SU-DHL-6 (cell line): Measurements from ENCODE around the gene FOXK1.

Experiments used
- EZH2phosphoT487 ChIP-seq: fragments of 200-600 bp; sonication (generic), shearing (Covaris generic); conservative IDR thresholded peaks from 2 replicates; pipeline ENCODE4 v1.6.1; 2018; ENCODE audit warnings: mild to moderate bottlenecking, antibody characterized with exemption, low read length, moderate library complexity, mixed read lengths
- TF ChIP-seq, protein P1 (sequence below): fragments of 200-600 bp; sonication (generic); IDR thresholded peaks from one replicate; pipeline ENCODE4 v1.5.1; 2017; ENCODE audit warnings: antibody characterized with exemption, mild to moderate bottlenecking, low read length, moderate library complexity; ENCODE audit not compliant: insufficient read depth, poor library complexity, severe bottlenecking

- TF ChIP-seq, protein P1, sequence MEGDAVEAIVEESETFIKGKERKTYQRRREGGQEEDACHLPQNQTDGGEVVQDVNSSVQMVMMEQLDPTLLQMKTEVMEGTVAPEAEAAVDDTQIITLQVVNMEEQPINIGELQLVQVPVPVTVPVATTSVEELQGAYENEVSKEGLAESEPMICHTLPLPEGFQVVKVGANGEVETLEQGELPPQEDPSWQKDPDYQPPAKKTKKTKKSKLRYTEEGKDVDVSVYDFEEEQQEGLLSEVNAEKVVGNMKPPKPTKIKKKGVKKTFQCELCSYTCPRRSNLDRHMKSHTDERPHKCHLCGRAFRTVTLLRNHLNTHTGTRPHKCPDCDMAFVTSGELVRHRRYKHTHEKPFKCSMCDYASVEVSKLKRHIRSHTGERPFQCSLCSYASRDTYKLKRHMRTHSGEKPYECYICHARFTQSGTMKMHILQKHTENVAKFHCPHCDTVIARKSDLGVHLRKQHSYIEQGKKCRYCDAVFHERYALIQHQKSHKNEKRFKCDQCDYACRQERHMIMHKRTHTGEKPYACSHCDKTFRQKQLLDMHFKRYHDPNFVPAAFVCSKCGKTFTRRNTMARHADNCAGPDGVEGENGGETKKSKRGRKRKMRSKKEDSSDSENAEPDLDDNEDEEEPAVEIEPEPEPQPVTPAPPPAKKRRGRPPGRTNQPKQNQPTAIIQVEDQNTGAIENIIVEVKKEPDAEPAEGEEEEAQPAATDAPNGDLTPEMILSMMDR, result no peak
- TF ChIP-seq EZH2phosphoT487, result no peak
These were observed 89.6 kb downstream of the FOXK1 start for GRCh38 chr7:4771737-4772136.
